Skin of body (tissue), 2 donors: Measurements from ENCODE around the gene ASB10. TPM values are rescaled to one million over a fixed set of nuclear protein-coding genes. Genes with fewer than 3 reads are reported as not detected.

Source experiments
- DNase-seq: peaks from one replicate; lab custom pipeline; 2025; lab: John Stamatoyannopoulos, UW
- total RNA-seq: library from RNA; depleted of rRNA; stranded (reverse); fragments of >200 nt; gene quantifications from one replicate; pipeline ENCODE4 v1.2.3, GENCODE V29; 2014

ASB10 gene
- total RNA-seq, 1 donor from 2014 or later = 0.69 TPM

DNA sequence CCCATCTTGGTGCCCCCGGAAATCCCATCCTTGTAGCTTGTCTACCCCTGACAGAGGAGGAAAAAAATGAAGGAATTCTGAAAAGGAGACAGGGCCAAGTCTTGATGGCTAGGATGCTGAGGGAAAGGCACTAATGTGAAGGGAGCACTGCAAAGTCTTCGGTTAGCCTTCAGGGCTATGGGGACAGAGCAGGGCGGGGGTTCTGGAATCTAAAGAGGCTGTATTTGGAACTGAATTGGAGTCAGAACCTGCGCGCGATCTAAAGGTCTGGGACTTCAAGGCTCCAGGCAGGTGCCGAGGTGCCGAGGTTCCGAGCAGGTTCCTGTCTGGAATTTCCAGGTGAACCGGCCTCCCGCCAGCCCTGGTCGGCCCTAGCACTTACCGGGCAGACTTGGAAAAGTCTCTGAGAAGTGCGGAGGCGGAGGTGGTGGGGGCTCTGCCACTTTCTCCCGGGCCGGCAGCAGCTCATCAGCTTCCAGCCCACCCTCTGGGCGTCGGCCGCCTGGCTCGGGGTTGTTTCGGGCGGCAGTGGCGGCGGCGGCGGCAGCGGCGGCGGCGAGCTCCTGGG, 20.3 kb downstream of the ASB10 start:
- DNase-seq = no peak

DNA sequence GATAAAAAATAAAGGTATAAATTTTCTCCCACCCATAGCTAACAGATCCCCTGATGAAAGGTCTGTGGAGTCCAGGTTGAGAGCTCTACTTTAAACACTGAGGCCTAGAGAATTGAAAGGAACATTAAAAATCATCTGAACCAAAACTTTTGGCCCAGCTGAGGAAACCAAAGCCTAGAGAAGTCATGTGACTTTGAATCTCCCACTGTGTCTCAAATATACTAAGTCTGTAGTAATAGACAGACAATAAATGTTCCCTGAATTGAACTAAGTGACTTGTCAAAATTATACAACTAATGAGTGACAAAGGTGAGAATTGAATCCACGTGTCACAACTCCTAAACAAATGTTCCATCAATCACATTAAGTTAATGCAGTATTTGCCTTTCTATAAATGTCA, 25.3 kb downstream of the ASB10 start:
- DNase-seq = no peak

DNA sequence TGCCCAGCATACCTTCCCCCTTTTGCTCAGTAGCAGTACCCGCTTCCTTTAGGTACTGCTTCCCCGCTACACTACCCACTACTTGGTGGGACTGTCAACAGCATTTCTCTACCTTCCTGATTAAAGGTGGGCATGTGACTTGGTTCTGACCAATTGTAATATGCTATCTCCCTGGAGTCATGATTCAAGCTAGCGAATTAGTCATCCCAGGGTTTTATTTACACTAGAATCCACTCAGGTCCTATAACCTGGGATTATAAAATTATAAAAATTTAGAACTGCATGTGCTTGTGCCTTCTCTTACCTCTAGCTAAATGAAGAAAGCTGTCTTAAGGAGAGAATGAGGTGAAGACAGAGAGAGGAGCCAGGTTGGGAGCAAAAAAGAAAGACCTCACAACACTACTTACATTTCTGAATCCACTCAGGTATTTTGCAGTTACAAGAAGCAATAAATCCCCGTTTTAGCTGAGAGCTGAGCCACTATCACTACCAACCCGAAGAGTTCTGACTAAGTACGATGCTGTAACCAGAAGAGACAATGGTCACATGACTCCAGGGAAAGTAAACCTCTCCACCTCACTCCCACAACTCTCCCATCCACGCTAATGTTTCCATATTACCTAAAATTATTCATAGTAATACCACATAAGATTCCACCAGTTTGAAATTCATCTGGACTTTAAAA, 29.3 kb downstream of the ASB10 start:
- no peak for DNase-seq

DNA sequence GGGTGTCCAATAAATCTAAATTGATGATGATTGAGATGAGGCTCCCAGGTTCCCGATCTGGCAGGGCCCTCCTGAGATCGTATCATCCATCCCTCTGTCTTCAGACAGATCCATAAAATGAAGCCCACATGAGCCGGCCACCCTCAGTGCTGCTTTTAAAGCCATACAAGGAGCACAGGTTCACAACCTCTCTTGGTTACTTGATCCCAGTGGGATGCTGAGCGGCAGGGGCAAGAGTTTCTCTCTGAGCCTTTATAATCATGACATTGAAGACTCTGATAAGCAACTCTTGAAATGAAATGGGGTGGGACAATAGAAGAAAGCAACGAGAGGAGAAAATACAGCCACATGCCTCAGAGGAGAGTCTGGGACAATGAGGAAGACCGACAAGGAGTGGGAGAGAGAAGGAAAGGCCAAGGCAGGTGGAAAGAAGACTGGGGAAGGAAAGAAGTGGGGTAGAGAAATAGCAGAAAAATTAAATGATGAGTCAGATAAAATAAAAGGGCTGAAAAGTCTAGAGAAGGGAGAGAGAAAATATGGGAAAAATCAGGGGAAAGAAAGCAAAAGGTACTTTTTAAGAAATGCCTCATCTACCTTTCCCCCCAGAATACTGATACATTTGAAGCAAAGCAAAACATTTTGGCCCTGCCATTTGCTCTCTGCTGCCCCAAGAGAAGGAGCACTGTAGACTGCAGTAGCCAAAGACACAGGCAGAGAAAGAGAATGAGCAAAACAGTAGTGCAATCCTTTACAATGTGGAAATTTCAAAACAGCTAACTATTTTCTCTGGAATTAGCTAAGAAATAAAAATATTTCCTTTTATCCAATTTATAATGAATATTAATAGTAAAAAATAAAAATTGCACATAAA, 34.2 kb downstream of the ASB10 start:
- no peak for DNase-seq

DNA sequence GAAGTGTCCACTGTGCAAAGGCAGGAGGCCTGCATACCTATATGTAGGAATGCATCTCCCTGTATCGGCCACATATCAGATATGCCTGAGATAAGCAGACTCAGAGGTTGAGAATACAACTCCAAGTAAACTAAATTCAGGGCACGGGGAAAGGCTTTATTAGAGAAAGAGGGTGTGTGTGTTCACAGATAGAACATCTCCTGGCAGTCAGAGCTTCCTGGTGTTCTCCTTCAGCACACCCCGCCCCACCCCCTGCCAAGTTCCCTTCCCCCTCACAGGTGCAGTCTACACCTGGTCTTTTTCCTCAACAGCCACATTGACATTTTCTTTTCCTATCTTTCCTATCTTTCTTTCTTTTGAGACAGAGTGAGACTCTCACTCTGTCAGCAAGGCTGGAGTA, 36.7 kb downstream of the ASB10 start:
- DNase-seq = no peak

DNA sequence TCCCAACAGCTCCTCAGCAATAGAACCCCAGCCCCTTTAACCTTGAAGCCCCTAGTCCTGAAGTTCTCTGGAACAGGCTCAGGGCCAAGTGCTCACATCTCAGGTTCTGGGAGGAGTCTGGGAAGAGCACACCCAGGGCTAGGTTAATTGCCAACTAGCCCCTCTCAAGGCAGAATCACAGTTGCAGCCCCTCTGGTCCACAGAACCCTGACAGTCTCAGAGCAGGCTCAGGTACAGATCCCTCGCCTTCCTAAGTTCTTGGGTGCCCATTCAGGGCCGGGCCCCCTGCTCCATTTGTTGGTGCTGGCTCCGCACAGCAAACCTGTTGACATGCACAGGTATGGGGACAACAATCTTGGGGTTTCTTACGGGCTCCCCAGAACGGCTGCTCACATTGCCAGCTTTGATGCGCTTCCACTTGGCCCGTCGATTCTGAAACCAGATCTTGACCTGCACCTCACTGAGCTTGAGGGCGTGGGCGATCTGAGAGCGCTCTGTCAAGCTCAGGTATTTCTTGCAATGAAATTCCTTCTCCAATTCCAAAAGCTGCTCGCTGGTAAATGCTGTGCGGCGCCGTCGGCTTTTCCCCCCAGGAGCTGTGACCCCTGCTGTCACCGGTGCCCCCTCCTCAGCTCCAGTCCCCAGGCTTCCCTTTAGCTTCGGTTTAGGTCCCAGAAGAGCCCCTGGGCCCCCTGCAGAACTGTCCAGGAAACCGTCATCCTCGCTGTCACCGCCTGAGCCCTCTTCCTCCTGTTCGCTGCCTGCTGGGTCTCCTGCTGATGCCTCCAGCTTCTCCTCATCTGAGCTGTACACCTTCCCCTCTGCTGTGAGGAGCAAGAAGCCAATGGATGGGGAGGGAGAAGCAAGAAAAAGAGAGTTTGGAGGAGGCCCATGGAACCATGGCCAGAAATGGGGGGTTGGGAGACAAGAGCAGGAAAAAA, 38.5 kb downstream of the ASB10 start:
- DNase-seq = no peak

DNA sequence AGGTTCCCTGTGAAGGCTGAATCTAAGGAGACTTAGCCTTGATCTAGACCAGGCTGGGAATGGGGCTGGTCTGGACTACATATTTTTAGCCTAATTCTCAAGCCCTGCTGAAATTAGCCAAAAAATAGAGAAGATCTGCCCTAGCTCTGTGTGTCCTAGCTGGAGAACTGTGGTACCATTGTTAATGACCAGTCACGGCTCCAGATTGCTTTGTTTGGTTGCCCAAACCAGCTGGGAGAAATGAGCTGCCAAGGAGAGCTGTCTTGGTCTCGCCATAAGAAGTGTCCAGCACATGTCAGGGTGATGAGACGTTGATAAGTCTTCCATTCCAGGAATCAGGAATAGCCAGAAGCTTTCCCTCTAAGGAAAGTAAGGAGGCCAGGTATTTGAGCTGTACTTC, 40.3 kb downstream of the ASB10 start:
- DNase-seq = no peak

DNA sequence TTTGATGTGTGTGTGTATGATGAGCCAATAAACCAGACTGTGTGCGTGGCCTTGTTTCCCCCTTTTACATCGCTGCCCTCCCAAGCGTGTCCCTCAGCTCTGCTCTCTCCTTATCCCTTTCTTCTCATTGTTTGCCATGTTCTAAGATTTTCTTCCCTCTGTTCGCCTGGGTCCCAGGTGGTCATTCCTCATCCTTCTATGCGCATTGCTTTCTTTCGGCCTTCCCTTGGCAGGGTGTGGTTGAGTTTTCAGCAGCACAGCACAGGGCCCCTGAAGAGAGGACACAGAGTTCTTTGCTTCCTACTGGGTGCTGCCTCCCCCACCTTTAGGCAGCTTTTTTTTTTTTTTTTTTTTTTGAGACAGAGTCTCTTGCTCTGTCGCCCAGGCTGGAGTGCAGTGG, 42.7 kb downstream of the ASB10 start:
- DNase-seq = no peak

DNA sequence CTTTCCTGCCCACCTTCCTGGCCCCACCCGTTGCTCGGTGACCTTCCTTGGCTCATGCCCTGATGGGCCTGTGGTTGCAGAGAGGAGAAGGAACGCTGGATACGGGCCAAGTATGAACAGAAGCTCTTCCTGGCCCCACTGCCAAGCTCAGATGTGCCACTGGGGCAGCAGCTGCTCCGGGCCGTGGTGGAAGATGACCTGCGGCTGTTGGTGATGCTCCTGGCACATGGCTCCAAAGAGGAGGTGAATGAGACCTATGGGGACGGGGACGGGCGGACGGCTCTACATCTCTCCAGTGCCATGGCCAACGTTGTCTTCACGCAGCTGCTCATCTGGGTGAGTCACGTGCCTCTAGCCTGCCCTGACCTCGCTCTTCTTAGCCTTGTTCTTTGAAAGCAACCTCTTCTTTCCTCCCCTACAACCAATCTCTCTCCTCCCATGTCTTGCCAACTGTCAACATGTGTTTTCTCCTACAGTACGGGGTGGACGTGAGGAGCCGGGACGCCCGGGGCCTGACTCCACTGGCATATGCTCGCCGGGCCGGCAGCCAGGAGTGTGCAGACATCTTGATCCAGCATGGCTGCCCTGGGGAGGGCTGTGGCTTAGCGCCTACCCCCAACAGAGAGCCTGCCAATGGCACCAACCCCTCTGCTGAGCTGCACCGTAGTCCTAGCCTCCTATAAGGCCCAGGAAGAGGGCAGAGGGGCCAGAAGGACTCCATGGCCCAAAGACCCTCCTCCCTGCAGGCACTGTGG, 43.6 kb downstream of the ASB10 start:
- DNase-seq = no peak

DNA sequence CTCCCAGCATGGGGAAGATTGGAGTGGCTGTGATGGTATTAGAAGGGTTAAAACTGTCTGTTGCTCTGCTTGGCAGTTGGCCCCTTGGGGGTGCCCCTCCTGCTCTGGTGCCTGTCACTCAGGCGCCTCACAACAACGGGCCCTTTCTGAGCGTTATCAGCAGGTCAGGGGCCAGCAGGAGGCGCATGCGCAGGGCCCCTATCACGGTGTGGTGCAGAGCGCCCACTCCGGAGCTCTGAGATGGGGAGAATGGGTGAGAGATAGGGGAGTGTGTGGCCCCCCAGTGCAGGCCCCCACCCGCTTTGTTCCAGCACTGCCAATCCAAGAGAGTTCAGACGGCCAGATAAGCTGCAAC, 44.4 kb downstream of the ASB10 start:
- no peak for DNase-seq

DNA sequence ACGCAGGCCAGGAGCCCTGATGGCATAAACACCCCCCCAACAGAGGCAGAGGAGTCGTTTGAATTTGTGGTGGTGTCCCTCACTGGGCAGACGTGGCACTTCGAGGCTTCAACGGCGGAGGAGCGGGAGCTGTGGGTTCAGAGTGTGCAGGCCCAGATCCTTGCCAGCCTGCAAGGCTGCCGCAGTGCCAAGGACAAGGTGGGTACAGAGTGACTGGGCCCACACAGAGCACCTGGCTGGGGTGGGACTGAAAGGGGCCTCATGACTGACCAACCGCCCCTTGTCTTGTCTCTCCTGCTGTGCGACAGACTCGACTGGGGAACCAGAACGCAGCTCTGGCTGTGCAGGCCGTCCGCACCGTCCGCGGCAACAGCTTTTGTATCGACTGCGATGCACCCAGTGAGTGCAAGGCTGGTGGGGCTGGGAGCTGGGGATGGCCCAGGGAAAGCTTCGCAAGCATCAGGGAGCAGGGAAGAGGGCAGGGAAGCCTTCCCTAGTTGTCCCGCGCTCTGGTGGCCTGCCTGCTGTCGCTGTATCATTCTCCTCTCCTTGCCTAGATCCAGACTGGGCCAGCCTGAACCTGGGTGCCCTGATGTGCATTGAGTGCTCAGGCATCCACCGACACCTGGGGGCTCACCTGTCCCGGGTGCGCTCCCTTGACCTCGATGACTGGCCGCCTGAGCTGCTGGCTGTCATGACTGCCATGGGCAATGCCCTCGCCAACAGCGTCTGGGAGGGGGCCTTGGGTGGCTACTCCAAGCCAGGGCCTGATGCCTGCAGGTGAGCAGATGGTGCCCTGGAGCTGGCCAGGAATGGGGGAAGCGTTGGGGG, 45.0 kb downstream of the ASB10 start:
- DNase-seq = no peak

DNA sequence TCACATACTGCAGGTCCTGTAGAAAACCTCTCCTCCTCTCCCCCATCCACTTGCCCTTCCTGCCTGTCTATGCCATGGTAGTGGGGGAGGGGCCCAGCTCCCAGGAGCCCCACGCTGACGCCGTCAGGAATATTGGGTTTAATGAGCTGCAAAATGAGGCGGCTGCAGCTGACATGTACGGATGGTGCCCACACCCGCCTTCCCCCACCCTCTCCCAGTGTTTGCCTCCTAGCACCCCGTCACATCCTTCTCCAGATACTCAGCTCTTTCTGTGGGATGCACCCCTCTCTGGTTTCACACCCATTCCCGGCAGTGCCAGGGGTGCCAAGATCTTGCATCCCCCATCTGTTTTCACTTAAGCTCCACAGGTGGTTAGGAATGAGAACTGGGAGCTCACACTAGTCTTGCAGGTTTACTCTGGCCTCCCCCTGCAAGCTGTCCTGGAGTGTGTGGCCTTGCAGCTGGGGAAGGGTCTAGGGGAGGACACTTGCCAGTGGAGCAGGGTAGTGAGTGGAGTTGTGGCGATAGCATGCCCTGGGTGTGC, 45.7 kb downstream of the ASB10 start:
- no peak for DNase-seq

DNA sequence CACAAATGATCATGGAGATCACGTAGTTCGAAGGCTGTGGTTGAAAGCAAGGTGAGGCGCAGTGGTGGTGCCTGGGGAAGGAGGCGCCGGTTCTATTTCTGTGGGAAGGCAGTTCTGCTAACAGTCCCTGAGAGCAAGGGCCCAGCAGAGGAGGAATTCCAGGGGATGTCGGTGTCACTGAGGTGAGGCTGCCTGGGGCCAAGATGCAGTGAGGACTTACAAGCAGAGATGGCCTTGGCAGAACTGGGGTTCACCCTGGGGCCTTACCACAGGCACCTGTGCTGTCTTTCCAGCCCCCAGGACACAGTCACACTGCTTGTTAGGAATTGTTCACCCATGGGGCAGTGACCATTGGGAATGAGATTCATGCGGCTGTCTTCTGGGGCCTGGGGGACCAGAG, 46.2 kb downstream of the ASB10 start:
- no peak for DNase-seq

DNA sequence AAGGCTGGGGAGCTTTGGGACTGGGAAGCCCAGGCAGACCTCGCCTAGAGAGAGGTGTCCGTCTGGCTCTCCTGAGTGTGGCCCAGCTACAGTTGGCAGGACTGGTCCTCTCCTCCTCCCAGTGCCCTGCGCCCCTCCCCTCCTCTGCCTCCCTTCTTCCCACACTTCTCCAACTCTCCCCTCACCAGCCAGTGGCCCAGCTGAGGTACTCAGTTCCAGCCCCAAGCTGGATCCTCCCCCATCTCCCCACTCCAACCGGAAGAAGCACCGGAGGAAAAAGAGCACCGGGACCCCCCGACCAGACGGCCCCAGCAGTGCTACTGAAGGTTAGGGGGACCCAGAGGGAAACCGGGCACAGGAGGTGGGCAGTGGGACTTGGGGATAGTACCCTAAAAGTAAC, 47.3 kb downstream of the ASB10 start:
- DNase-seq = no peak

DNA sequence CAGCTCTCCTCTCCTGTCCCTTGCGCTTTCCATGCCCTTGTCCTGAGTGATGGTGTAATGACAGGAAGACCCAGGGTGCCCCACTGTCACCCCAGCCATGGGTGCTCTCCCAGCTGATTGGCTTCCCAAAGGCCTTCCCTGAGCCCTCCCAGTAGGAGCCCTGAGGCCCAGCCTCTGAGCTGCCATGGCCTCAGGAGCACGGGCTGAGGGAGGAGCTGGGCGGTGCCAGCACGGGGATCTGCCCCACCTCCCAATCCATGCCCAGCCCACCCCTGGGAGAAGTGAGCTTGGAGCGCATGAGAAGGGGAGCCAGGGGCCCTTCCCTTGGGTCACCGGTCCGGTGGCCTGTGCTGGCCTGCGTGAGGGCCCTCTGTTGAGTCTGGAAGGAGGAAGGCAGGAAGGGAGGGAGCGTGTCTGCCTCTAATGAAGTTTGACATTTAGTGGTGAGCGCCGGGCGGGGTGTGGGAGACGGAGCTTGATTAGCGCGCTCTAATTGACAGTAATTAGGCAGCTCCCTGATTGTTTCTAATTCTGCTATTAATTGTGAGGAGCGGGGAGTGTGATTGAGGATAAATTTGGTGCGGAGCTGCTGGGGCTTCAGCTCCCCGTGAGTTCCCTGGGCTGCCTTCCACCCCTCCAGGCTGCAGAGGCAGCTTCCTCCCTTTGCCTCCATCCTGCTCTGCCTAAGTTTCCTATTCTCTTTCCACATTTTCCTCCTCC, 47.8 kb downstream of the ASB10 start:
- no peak for DNase-seq

DNA sequence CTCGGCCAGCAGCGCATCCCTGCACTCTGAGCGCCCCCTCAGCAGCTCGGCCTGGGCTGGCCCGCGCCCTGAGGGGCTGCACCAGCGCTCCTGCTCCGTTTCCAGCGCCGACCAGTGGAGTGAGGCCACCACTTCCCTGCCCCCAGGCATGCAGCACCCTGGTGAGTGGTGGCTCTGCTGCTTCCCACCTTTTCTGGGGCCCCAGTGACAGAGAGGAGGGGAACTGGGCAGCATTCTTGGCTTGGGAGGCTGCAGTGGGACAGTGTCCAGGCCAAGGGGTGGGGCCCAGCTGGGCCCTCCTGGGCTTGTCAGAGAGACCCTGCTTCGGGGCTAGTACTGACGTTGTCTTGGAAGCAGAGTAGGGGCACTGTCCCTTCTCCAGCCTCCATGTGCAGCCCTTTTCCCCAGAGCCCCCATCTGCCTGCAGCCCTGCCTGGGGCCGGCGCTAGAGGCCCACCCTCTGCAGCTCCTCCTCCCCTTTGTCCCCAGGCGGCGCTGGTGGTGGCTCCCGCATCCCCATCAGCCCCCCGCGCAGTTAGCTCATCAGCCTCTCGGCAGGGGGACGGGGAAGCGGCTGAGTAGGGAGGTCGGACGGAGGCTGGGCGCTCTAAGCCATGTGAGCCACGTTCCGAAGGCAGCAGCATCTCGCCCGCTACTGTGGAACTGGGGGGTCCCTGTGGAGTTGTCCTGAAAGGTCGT, 48.7 kb downstream of the ASB10 start:
- no peak for DNase-seq

DNA sequence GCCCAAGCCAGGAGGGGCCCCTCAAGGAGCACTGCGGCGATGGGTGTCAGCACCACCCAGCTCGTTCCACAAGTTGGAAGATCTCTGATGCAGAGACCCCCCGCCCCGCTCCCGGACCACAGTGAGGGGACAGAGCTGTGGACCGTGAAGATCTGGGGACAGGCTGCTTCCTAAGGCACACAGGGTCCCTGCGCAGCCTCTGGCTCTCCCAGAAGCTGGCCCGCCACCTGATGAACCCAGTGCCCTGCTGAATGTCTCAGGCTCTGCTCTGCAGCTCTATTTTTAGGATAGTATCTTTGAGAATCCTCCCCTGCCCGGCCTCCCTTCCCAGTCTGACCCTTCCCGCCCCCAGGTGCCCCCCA, 49.3 kb downstream of the ASB10 start:
- no peak for DNase-seq

DNA sequence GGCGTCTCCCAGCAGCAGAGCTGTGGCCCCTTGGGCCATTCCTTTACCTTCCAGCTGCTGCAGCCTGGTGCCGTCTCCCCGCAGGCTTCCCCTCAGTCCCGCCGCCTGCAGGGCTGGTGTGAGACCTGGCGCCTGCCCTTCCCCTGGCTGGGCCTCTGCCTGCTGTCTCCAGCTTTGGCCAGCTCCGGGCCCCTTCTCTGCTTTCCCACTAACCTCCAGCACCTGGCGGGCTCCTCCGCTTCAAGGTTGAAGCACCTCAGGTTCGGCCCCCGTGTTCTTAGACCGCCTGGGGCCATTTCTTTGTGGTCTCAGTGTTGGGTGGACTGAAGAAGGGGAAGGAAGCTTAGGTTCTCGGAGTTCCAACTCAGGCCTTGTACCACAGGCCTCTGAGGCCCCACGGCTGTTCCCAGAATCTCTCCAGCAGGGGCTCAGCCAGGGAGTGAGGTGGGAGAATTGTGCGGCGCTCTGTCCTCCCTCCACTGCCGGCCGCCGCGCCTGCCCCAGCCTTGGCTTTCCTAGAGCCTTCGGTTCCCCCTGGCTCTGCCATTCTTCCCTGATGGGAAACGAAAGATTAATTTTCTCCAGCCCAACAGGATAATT, 49.9 kb downstream of the ASB10 start:
- no peak for DNase-seq
